ENCODE measurements around the gene PATJ. TPM values are rescaled to one million over a fixed set of nuclear protein-coding genes. Genes with fewer than 3 reads are reported as not detected.

PATJ gene
- total and polyA plus RNA-seq, 8 donors, result 9.1 to 195 (median 68.0) TPM

DNA sequence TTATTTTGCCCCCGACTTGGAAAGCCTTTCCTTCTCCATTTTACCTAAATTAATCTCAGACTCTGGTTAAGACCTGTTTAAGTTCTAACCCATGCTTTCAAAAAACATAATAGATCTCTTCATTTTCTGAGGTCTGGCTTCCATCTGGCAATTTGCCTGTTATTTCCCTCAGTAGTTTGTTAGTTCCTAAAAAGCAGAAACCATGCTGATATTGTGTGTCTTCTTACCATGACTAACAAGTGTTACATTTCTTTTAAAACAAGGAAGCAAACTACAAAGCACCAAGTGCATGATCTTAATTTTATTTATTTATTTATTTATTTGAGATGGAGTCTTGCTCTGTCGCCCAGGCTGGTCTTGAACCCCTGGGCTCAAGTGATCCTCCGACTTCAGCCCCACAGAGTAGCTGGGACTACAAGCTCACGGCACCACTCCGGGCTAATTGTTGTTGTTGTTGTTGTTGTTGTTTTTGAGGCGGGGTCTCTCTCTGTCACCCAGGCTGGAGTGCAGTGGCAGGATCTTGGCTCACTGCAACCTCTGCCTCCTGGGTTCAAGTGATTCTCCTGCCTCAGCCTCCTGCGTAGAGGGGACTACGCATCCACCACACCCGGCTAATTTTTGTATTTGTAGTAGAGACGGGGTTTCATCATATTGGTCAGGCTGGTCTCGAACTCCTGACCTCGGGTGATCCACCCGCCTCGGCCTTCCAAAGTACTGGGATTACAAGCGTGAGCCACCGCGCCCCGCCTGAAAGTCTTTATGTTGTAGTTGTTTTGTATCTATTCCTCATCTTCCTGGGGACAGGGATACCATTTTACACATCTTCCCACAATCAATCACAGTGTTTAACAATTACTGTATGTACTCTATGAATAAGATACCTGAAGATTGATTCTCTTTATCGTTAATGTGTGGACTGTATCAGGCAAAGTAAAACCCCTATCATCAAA lies 1.3 kb upstream of the PATJ start:
- peak overlapping the region in 3 of 4 donors; percentile 73 to 93 (median 82) for H3K4me3 ChIP-seq
- no peak for TF ChIP-seq POLR2A (IDR thresholded peaks at IDR 0.05)
- TF ChIP-seq EP300 (IDR thresholded peaks at IDR 0.05), result no peak
- TF ChIP-seq POLR2AphosphoS5 (IDR thresholded peaks at IDR 0.05), result no peak
- TF ChIP-seq, protein P1, sequence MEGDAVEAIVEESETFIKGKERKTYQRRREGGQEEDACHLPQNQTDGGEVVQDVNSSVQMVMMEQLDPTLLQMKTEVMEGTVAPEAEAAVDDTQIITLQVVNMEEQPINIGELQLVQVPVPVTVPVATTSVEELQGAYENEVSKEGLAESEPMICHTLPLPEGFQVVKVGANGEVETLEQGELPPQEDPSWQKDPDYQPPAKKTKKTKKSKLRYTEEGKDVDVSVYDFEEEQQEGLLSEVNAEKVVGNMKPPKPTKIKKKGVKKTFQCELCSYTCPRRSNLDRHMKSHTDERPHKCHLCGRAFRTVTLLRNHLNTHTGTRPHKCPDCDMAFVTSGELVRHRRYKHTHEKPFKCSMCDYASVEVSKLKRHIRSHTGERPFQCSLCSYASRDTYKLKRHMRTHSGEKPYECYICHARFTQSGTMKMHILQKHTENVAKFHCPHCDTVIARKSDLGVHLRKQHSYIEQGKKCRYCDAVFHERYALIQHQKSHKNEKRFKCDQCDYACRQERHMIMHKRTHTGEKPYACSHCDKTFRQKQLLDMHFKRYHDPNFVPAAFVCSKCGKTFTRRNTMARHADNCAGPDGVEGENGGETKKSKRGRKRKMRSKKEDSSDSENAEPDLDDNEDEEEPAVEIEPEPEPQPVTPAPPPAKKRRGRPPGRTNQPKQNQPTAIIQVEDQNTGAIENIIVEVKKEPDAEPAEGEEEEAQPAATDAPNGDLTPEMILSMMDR (IDR thresholded peaks at IDR 0.05), result no peak
- no peaks in the 10 kb centered on the region for H3K27me3 ChIP-seq
- no peaks in the 10 kb centered on the region for H3K36me3 ChIP-seq
- intact Hi-C loops (cut with DNase I; ENCODE audit: low total_unique reads), result no loop called here
- DNase-seq, result no peak
- WGBS, 5 donors, result 81 to 90% (median 82%) methylated on average over 19 of the region's 19 CpGs
- peak overlapping the region; percentile 16 to 99 (median 96) for H3K27ac ChIP-seq
- peaks cover 13 to 31% (median 16%) of the 10 kb centered on the region in 4 donors for H3K4me1 ChIP-seq
- no peaks in the 10 kb centered on the region for H3K9me3 ChIP-seq

DNA sequence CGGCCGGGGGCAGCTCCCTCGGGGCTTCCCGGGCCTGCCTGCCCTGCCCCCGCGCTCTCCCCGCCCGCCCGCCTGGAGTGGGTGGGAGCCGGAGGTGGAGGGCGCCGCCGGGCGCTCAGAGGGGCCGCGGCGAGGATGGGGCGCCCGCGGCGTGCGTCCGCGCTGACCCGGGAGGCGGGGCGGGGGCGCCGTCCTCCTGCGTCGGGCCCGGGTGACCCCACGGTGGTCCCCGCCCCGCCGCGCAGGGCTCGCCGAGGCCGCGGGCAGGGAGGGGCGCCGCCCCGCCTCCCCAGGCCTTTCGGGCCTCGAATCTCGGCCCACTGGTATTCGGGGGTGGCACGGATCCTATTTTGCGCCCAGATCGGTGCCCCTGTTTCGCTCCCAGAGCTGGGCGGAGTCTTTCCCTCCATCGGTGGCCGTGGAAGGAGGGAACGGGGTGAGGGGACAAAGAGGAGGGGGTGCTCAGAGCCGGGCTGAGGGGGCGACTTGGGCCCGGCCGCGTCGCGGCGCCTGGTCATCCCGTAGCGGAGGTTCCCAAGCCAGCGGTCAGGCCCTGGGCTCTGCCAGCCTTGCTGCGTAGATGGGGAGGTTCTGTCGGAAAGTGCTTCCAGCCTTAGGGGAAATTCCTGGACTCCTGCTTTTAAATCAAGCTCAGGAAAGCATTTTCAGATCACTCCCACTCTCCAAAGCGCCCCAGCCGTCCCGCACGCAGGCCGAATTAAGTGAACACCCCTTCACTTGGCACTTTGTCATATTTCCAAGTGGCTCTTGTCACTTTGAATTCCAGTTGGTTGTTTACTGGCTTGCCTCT lies 545 bp downstream of the PATJ start:
- DNase-seq, result peak; percentile 34 to 86
- peak overlapping the region; percentile 93 to 99 (median 97) for H3K27ac ChIP-seq
- peak overlapping the region; percentile 73 to 95 (median 88) for H3K4me3 ChIP-seq
- no peaks in the 10 kb centered on the region for H3K9me3 ChIP-seq
- TF ChIP-seq, protein P1 (IDR thresholded peaks at IDR 0.05), result no peak
- TF ChIP-seq POLR2AphosphoS5 (IDR thresholded peaks at IDR 0.05) (peak in 1 of 3 donors; percentile 3), EP300 (IDR thresholded peaks at IDR 0.05) (no peak), POLR2A (IDR thresholded peaks at IDR 0.05) (no peak)
- H3K4me1 ChIP-seq, result peaks cover 13 to 43% (median 27%) of the 10 kb centered on the region in 4 donors
- H3K27me3 ChIP-seq, result no peaks in the 10 kb centered on the region
- 2 to 12% (median 4%) methylated on average over 20 to 74 of the region's 74 CpGs for WGBS, 5 donors
- H3K36me3 ChIP-seq, result no peaks in the 10 kb centered on the region
- intact Hi-C loops (cut with DNase I; ENCODE audit: low total_unique reads), result no loop called here

DNA sequence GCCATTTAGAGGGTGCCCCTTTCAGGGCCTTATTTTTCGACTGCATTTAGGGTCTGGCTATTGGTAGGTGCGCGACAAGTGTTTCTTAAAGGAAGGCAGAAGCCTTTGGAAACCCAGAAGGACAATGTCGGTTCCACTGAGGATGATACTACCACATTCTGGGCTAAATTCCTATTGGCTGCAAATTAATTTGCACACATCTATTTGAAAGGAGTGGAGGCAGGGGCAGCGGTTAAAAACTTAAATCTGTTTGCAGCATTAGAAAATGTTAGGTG lies 1.1 kb downstream of the PATJ start:
- no peaks in the 10 kb centered on the region for H3K27me3 ChIP-seq
- 29 to 39% (median 36%) methylated on average over 5 of the region's 5 CpGs for WGBS, 5 donors
- DNase-seq, result no peak
- no peaks in the 10 kb centered on the region for H3K36me3 ChIP-seq
- TF ChIP-seq, protein P1 (IDR thresholded peaks at IDR 0.05), result no peak
- TF ChIP-seq POLR2AphosphoS5 (IDR thresholded peaks at IDR 0.05) (no peak), EP300 (IDR thresholded peaks at IDR 0.05) (no peak), POLR2A (IDR thresholded peaks at IDR 0.05) (no peak)
- intact Hi-C loops (cut with DNase I; ENCODE audit: low total_unique reads), result no loop called here
- peaks cover 13 to 43% (median 27%) of the 10 kb centered on the region in 4 donors for H3K4me1 ChIP-seq
- H3K27ac ChIP-seq, result peak overlapping the region; percentile 93 to 99 (median 97)
- H3K4me3 ChIP-seq, result peak overlapping the region; percentile 73 to 95 (median 88)
- H3K9me3 ChIP-seq, result no peaks in the 10 kb centered on the region

All from stomach (tissue), 9 donors.